RPMI7951 (cell line): Measurements from ENCODE around the gene ACOT7. TPM values are rescaled to one million over a fixed set of nuclear protein-coding genes. Genes with fewer than 3 reads are reported as not detected.
"Not testable (repeated sequence)": the region's sequence is repeated elsewhere in the genome, so short reads cannot be mapped to it uniquely, and the experiment has no call there.

Source experiments
- DNase-seq: peaks from one replicate; pipeline ENCODE4 v3.0.0-alpha.2; 2012; ENCODE audit warnings: low read depth
- total RNA-seq: library from RNA; depleted of rRNA; stranded (reverse); fragments of >200 nt; shearing (Covaris generic); gene quantifications from 2 replicates; pipeline ENCODE4 v1.2.3, GENCODE V29; 2014; rRNA removed

ACOT7 gene, protein sequence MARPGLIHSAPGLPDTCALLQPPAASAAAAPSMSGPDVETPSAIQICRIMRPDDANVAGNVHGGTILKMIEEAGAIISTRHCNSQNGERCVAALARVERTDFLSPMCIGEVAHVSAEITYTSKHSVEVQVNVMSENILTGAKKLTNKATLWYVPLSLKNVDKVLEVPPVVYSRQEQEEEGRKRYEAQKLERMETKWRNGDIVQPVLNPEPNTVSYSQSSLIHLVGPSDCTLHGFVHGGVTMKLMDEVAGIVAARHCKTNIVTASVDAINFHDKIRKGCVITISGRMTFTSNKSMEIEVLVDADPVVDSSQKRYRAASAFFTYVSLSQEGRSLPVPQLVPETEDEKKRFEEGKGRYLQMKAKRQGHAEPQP
- total RNA-seq = 142 and 174 TPM in 2 replicates

DNA sequence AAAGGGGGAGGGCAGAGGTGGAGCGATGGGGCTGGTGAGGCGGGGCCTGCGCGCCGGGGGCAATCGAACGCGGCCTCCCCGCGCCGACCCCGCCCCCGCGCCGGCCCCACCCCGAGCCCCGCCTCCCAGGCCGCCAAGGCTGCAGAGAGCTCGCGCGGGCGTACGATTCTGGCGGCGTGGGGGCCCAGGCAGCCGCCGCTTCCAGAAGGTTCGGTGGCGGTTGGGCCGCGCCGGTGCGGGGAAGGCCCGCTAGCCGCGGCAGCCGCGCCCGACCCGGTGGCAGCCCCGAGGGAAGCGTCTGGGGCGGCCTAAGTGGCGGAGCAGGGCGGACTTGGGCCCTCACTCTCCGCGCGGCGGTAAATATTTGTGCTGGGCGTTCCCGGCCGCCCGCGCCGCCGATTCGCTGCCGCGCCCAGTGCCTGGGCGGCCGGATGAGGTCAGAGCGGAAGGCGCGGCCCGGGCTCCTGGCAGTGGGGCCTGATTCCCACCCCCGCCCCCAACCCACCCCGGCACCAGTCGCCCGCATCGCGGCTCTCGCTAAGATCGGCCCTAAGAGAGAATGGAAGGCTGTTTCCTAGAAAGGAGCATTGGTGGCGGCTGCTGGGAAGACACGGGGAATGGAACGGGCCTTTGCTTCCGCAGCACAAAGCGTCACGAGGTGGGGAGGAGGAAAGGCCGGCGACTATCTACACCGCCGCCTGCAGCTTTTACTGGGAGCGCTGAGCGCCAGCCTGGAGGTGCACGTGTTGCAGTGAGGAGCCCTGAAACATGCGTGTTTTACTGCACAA is at the start of gene ACOT7:
Gene ACOT7, minus strand, starts transcription at position 368 of the 788 bp plus-strand sequence. CDS start 368 bp downstream, outside the sequence.
- peak; percentile 86 for DNase-seq

DNA sequence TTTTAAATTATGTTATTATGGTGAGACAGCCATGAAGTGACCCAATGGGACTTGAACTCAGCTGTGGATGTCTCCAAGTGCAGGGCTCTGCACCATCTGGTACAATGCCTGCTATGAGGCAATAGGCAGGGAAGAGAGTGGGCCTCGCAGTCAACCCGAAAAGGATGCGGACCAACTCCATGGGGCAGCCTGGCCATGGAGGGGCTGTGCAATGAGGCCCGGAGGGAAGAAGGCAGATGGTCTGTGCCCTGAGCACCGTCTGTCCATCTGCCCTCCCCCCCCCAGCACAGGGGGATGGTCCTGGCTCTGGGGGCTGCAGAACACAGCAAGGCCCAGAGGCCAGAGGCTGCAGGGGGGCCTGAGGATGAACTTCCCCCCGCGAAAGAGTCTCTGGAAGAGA is 48.0 kb upstream of the ACOT7 start:
- no peak for DNase-seq

DNA sequence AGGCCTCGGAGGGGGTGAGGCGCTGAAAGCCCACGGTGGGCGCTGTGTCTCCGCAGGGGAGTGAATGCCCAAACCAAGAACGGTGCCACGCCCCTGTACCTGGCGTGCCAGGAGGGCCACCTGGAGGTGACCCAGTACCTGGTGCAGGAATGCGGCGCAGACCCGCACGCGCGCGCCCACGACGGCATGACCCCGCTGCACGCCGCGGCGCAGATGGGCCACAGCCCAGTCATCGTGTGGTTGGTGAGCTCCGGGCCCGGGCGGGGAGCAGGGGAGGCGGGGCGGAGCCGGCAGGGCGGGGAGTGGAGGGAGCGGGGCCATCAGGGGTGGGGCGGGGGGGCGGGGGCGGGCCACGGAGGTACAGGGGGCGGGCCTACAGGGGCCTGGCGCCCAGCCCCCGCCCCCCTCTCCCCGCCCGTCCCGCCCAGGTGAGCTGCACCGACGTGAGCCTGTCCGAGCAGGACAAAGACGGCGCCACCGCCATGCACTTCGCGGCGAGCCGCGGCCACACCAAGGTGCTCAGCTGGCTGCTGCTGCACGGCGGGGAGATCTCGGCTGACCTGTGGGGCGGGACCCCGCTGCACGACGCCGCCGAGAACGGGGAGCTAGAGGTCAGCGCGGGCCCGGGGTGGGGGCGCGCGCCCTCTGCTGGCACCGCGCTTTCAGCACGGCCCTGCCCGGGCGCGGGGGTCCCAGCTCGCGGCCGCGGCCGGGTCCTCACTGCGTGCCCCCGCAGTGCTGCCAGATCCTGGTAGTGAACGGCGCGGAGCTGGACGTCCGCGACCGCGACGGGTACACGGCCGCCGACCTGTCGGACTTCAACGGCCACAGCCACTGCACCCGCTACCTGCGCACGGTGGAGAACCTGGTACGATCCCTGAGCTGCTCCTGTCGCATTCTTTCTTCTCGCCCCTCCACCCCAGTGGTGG is 46.9 kb upstream of the ACOT7 start:
- DNase-seq = peak; percentile 49

DNA sequence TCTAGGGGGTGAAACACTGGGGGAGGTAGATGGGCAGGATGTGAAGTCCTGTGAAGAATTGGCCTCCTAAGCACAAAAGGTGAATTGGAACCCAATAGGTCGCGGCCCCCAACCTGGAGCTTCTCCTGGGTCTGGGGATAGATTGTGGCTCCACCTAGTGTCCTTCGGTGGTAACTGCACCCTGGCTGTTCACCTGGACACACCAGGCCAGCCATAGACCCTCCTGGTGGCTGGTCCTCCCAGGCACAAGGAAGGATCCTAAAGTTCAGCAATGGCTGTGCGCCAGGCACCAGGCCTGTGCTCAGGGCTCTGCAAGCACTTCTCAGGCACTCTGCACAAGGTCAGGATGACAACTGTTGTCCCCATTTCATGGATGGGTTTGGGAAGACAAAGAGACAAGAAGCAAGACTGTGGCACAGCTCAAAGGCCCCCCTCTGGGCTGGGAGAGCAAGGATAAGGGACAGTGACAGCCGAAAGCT is 44.5 kb upstream of the ACOT7 start:
- peak; percentile 40 for DNase-seq

DNA sequence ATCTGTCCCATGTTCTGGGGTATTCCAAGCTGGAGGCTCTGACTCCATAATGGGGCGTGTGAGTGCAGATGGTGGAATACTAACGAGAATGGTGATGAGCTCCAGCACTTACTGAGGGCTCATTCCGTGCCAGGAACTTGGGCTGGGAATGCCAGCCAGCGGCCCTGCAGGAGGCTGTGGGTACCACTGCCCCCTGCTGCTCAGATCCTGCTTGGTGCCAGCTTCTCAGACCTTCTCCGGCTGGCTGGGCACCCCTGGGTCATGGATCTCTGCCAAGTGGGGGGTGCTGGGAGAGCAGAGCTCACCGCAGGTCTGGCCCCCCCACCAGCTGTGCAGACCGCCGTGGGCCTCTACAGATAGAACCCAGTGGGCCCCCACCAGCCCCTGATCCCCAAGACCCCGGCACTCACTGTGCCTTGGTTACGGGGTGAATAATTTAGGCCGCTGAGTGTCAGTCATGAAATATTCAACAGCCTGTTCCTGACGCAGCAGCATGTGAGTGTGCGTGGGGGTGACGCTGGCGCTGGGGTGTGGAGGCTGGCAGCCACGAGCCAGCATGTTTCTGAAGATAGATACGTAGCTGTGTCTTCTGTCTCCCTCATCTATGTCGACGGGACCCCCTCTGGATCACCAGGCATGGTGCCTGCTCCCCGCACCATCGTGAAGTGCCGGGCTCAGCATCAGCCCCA is 43.6 kb upstream of the ACOT7 start:
- DNase-seq = peak; percentile 26

DNA sequence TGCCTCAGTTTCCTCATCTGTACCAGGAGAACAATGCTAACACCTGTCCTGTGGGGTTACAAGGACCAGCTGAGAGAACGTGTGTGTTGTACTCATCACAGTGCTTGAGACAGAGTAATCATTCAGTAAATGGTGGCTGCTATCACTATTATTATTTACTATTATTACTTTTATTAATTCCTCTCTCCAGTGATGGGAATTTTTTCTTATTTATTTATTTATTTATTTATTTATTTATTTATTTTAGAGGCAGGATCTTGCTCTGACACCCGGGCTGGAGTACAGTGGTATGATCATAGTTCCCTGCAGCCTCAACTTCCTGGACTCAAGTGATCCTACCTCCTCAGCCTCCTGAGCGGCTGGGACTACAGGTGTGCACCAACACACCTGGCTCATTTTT is 42.7 kb upstream of the ACOT7 start:
- DNase-seq = not testable (repeated sequence)

DNA sequence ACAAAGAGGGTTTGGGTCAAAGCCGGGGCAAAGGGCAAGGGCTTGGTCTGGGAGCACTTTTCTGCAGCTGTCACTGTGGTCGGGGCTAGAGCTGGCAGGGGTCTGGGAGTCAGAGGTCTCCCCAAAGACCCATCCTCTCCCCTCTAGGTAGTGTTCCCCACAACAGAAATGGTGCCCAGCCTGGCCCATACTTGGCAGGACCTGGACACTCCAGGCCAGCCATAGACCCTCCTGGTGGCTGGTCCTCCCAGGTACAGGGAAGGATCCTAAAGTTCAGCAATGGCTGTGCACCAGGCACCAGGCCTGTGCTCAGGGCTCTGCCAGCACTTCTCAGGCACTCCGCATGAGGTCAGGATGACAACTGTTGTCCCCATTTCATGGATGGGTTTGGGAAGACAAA is 42.0 kb upstream of the ACOT7 start:
- DNase-seq = no peak

DNA sequence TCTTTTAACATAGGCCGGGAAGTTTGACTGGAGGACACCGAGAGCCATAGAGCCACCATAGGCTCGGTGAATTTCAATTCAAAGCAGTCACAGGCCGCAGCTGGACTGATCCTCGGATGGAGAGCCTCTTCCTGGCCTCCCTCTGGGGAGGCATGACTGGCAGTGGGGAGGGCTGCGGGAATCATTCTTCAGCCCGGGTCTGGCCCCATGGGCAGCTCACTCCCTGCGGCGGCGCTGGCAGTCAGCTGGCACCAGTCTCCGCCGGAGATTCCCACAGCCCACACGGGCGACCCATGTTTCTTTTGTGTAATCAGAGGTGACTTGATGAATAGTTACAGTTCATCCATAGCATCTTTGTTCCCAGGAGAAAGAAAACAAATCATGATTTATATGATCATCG is 41.6 kb upstream of the ACOT7 start:
- DNase-seq = no peak

DNA sequence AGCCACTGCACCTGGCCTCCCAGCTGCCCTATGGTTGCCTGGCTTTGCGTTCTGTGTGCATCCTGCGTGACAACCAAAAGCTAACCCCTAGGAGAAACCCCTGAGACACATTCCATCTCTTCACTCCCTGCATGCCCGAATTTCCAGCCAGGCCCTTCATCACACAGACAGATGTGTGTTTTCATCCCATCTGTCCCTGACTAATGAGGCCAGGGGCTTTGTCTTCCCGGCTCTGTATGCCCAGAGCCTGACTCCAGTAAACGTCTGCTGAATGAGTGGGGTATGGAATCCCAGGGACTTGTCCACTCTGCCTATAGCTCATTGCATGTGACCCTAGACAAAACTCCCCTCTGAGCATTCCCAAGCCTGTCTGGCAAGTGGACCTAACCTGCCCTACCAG is 40.6 kb upstream of the ACOT7 start:
- DNase-seq = no peak

DNA sequence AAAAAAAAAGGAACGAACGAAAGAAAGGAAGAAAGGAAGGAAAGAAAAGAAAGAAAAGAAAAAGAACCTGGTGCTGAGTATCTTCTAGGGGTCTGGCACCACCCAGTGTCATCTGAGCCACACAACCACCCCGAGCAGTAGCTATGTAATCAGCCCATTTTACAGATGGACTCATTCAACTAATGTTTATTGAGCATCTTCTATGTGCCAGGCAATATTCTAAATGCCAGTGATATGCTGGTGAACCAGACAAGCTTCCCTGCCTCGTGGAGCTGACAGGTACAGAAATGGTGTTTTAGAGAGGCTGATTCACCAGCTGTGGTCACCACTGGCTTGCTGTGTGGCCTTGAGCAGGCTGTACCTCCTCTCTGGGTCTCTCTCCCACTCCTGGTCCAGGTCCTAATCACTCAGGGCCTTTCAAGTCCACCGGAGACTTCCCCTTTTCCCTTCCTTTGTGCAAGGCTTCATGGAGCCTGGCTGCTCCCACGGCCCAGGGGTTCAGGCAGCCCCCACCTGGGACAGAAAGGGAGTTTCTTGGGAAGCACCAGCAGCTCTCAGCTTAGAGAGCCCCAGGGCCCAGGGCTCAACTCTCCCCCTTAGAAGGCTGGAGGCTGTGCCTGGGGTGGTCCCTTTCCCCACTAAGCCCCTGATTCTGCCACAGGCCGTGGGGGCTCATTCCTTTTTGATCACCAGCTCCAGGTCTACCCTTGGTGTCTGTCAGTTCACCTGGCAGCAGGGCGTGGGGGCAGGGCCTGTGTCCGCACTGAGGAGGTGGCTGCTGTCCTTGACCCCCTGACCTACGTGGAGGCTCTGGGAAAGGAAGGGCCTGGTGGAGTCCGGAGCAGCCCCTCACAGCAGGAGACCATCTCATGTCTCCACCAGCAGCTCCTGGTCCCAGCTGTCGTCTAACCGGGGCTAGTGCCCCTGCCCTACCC is 38.3 kb upstream of the ACOT7 start:
- not testable (repeated sequence) for DNase-seq

DNA sequence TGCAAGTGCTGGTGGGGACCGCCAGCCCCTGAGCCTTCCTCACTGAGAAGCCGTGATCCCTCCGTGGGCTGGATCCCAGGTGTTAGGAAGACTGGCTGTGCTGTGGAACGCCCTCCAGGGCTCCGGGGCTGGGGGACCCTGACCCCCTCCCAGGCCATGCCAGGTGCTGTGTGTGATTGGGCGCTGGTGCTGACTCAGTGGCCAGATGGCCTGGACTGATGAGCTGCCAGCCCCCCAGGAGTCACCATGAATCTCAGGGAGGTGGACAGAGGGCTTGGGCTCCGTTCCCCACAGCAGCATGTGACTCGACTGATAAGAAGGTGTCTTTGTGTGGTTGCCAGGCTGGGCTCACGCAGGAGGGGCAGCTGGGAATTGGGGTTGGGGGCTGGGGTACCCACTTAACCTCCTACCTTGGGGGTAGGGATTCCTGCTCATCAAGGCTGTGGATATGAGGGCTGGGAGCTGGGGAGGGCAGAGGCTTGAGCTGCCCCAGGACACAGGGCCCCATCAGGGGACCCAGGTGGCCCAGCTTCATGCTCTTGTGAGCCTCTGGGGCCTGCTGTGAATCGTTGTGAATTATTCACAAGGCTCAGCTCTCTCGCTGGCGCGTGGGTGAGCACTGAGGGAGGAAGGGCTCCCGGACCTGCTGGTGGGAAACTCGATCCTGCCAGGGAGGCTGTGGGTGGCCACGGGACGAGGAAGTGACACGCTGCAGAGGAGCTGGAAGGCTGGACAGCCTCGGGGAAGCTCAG is 36.3 kb upstream of the ACOT7 start:
- DNase-seq = not testable (repeated sequence)

DNA sequence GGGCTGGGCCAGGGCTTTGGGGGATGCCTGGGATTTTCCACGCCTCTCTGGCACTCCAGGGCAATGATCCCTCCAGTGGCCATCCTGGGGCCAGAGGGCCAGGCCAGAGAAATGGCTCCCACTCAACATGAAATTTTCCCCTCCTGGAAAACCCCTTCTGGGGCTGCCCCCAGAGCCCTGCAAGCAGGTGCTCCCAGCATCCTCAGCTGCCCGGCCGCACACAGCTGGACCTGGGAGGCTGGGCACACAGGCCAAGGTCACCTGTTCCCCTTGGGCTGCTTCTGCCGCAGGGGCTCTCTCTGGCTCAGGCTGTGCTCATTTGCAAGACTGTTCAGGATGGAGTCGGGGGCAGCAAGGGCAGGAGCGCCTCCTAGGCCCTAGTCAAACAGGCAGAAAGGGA is 34.9 kb upstream of the ACOT7 start:
- not testable (repeated sequence) for DNase-seq

DNA sequence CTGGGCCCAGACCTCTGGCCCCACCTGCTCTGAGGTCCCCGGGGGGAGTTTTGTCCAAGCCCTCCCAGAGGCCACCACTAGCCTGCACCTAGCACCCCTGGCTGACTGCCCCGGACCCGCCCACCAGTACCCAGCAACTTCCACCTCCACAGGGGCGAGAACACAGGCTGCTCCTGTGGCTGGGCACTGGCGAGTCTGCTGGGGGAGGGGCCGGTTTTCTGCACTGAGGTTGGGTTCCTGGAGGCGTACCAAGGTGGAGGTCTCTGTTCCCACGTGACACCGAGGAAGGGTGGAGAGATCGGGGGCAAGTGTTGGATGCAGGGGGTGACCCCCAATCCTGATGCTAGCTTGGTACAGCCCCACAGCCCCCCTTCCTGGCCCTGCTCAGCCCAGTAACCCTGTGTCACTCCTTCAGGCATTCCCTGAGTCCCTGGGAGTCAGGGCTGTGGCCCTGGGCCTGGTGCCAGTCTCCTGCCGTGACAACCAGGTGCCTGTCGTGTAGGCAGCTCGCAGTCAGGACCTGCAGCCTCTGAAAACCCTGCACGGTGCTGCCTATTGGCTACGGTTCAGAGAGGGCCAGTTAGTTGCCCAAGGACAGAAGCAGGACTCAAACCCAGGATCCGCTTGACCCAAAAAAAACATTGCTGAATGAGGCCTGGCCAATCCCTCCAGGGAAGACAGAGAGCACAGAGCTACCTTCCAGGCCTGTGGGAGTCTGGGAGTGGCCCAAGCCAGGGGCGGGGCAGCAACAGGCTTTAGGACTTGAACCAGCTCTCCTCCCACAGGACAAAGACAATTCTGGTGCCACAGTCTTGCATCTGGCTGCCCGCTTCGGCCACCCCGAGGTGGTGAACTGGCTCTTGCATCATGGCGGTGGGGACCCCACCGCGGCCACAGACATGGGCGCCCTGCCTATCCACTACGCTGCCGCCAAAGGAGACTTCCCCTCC is 34.1 kb upstream of the ACOT7 start:
- no peak for DNase-seq

DNA sequence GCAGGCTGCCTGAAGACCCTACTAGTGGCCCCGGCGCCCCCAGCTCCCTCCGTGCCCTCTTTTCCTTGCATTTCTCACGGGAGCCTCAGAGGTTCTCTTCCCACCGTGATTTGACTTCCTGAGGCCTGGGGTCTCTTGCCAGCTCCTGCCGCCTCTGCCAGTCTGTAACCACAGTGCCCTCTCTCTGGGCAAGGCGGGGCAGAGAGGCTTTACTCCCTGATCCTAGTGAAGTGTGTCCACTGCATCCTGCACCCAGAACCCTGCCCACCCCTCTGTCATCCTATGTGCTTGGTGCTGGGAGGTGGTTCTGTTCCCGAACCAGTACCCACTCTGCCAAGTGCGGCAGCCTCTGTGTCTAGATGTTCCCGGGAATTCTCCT is 33.4 kb upstream of the ACOT7 start:
- DNase-seq = no peak

DNA sequence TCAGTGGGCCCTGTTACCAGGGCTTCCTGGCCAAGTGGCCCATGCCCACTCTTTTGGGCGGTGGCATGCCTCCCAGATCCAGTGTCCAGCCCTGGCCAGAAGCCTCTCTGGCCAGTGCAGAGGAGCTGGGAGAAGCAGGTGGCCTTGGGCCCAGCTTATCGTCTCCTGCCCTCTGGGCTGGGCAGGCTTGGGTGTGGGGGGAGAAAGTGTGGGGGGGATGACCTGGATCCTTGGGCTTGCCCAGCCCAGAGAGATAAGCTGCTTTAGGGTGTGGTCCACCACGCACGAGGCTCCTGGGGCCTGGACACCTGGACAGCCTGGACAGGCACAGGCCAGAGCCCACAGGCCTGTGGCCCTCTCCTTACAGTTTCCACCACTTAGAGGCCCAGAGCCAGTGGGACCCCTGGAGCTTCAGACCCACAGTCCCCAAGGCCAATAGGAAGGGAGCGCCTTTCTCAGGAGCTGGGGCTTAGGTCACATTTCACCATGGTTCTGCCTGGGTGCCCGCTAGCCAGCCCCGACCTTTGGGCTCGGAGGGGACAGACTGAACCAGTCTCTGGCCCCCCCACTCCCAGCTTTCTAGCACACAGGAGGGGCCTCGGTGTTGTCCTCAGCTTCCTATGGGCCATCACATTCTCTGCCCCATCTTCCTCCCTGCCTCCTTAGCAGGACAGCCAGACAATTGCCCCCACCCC is 32.9 kb upstream of the ACOT7 start:
- DNase-seq = no peak

DNA sequence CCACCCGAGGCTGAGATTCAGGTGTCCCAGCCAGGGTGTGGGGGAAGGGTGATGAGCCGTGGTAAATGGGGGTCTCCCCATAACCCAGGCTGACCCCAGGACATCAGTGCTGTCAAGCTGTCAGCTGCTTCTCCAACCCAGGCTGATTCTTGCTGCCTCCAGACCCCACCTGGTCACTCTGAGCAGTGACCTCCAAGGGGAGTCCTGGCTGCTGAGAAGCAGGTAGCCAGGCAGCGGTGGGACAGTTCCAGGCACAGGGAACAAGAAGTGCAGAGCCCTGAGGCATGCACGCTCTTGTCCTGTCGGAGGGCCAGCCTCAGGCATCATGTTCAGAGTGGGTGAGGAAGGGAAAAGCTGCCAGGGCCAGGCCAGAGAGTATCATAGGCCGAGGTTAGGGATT is 32.1 kb upstream of the ACOT7 start:
- DNase-seq = no peak
